GM13977 (cell line): Measurements from ENCODE around the gene CYTH1.

Experiments
- DNase-seq: peaks from one replicate; pipeline ENCODE4 v3.0.0; 2012; ENCODE audit warnings: low spot score
- CTCF ChIP-seq: IDR thresholded peaks from 2 replicates; pipeline ENCODE4 v1.5.1; 2012; ENCODE audit warnings: mild to moderate bottlenecking, control low read depth; ENCODE audit not compliant: insufficient read depth; ENCODE audit errors: extremely low read depth, missing control alignments
- in situ Hi-C: fragments of 300-500 bp; cut with MboI; formaldehyde crosslinking; loops from one replicate; pipeline ENCODE4 v1.12.0; 2022; ENCODE audit warnings: low sequenced_read_pairs, low pct_unique_long_range_greater_than_20kb, mixed read lengths, inconsistent platforms; ENCODE audit not compliant: unreplicated experiment

The CYTH1 gene

GRCh38 chr17:78819402-78819801 lies 37.3 kb upstream of the CYTH1 start:
- no peak for DNase-seq
- no peak for TF ChIP-seq CTCF
- in situ Hi-C loops = no loop called here

- in situ Hi-C loops = no loop called here
- no peak for DNase-seq
- TF ChIP-seq CTCF = no peak
Observed at GRCh38 chr17:78818932-78819331, 36.9 kb upstream of the CYTH1 start.

- in situ Hi-C loops = no loop called here
- no peak for TF ChIP-seq CTCF
- no peak for DNase-seq
Observed at GRCh38 chr17:78818152-78818846, 36.2 kb upstream of the CYTH1 start.

GRCh38 chr17:78817123-78817522 lies 35.0 kb upstream of the CYTH1 start:
- TF ChIP-seq CTCF = no peak
- no peak for DNase-seq
- in situ Hi-C loops = no loop called here

GRCh38 chr17:78815696-78816095 lies 33.6 kb upstream of the CYTH1 start:
- TF ChIP-seq CTCF = no peak
- DNase-seq = no peak
- in situ Hi-C loops = no loop called here

GRCh38 chr17:78812855-78813254 lies 30.8 kb upstream of the CYTH1 start:
- TF ChIP-seq CTCF = no peak
- no peak for DNase-seq
- in situ Hi-C loops = no loop called here
